ENCODE data around the gene ARHGAP30.

GRCh38 chr1:161082996-161083747 lies 13.5 kb upstream of the ARHGAP30 start:
- TF ChIP-seq CBX5 (IDR thresholded peaks at IDR 0.05; ENCODE audit: low read depth, low read length): no peak
- TF ChIP-seq, protein P1, sequence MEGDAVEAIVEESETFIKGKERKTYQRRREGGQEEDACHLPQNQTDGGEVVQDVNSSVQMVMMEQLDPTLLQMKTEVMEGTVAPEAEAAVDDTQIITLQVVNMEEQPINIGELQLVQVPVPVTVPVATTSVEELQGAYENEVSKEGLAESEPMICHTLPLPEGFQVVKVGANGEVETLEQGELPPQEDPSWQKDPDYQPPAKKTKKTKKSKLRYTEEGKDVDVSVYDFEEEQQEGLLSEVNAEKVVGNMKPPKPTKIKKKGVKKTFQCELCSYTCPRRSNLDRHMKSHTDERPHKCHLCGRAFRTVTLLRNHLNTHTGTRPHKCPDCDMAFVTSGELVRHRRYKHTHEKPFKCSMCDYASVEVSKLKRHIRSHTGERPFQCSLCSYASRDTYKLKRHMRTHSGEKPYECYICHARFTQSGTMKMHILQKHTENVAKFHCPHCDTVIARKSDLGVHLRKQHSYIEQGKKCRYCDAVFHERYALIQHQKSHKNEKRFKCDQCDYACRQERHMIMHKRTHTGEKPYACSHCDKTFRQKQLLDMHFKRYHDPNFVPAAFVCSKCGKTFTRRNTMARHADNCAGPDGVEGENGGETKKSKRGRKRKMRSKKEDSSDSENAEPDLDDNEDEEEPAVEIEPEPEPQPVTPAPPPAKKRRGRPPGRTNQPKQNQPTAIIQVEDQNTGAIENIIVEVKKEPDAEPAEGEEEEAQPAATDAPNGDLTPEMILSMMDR (IDR thresholded peaks at IDR 0.05; ENCODE audit: control extremely low read depth in 1 of 3, insufficient read depth in 1 of 3, low read depth in 1 of 3, low read length in 3 of 3): no peak
- no peak for TF ChIP-seq NRF1 (IDR thresholded peaks at IDR 0.05; ENCODE audit: low read depth, low read length)
- TF ChIP-seq POLR2AphosphoS5 (IDR thresholded peaks at IDR 0.05; ENCODE audit: low read depth, low read length): no peak
- no peak for TF ChIP-seq TCF12 (IDR thresholded peaks at IDR 0.05; ENCODE audit: low read depth, low read length)
- no peak for TF ChIP-seq EZH2 (IDR thresholded peaks at IDR 0.05; ENCODE audit: low read depth, low read length, severe bottlenecking)
- TF ChIP-seq CHD2 (IDR thresholded peaks at IDR 0.05; ENCODE audit: low read length): no peak
- no peak for TF ChIP-seq JUND (IDR thresholded peaks at IDR 0.05; ENCODE audit: low read length)
- no peak for TF ChIP-seq HDAC2 (IDR thresholded peaks at IDR 0.05; ENCODE audit: borderline replicate concordance in 1 of 2, low read depth in 2 of 2, low read length in 2 of 2)
- no peak for TF ChIP-seq TAF1 (IDR thresholded peaks at IDR 0.05; ENCODE audit: low read depth, low read length)
- TF ChIP-seq POLR2A (IDR thresholded peaks at IDR 0.05; ENCODE audit: control extremely low read depth in 1 of 2, low read depth in 2 of 2, low read length in 2 of 2): no peak
- no peak for TF ChIP-seq MAX (IDR thresholded peaks at IDR 0.05)

Measured in H1 (cell line).